H1 (cell line): Measurements from ENCODE around the gene AOAH. TPM values are rescaled to one million over a fixed set of nuclear protein-coding genes. Genes with fewer than 3 reads are reported as not detected.

Experiments used
- CTCF ChIA-PET: fragments of 300-600 bp; sonication (Branson Sonifier 250); formaldehyde crosslinking; loops from one replicate; lab custom pipeline; 2021; ENCODE audit not compliant: partially characterized antibody; lab: Charles Lee
- POLR2A ChIA-PET: fragments of 300-600 bp; sonication (Branson Sonifier 250); formaldehyde crosslinking; loops from one replicate; lab custom pipeline; 2021; ENCODE audit warnings: inconsistent platforms; ENCODE audit not compliant: partially characterized antibody; lab: Charles Lee
- DNase-seq, 2 experiments: peaks; one replicate each; pipeline versions ENCODE4 v3.0.0 to v3.0.0-alpha.2; 2010 to 2022; ENCODE audit warnings: low spot score in 2 of 2, low read depth in 1 of 2, mixed read lengths in 1 of 2
- FAIRE-seq: peaks from 2 replicates; lab custom pipeline; 2011; peaks lifted over from hg19 to GRCh38; lab: Jason Lieb, UNC
- H2AFZ ChIP-seq: 2 replicates; pipeline ENCODE4 v1.8.1; 2012; ENCODE audit warnings: low read length, inconsistent platforms
- H2AK5ac ChIP-seq: 2 replicates; pipeline ENCODE4 v1.6.1; 2013; ENCODE audit warnings: low read depth, low read length
- H2BK120ac ChIP-seq: replicated peaks from 2 replicates; pipeline ENCODE3; 2013; ENCODE audit warnings: low read depth, low read length, inconsistent platforms
- H2BK12ac ChIP-seq: 2 replicates; pipeline ENCODE4 v1.6.1; 2013; ENCODE audit warnings: low read depth, low read length
- H2BK15ac ChIP-seq: 2 replicates; pipeline ENCODE4 v1.6.1; 2013; ENCODE audit warnings: low read length
- H2BK20ac ChIP-seq: 2 replicates; pipeline ENCODE4 v1.6.1; 2013; ENCODE audit warnings: low read length
- H2BK5ac ChIP-seq: 2 replicates; pipeline ENCODE4 v1.6.1; 2013; ENCODE audit warnings: low read depth, low read length
- H3K14ac ChIP-seq: 2 replicates; pipeline ENCODE4 v1.6.1; 2013; ENCODE audit warnings: inconsistent platforms; ENCODE audit not compliant: insufficient read length
- H3K18ac ChIP-seq: 2 replicates; pipeline ENCODE4 v1.6.1; 2013; ENCODE audit warnings: low read length; ENCODE audit errors: extremely low read depth
- H3K23ac ChIP-seq: 2 replicates; pipeline ENCODE4 v1.6.1; 2013; ENCODE audit warnings: inconsistent platforms; ENCODE audit not compliant: insufficient read length
- H3K23me2 ChIP-seq: 2 replicates; pipeline ENCODE4 v1.6.1; 2013; ENCODE audit warnings: low read depth, low read length
- H3K27ac ChIP-seq: 2 replicates; pipeline ENCODE4 v1.6.1; 2011; ENCODE audit warnings: low read depth, low read length, inconsistent platforms
- H3K27me3 ChIP-seq, 4 experiments: replicated peaks in 1 of 4; 1 replicate in 1 of 4; 2 replicates in 3 of 4; pipeline versions ENCODE4 v1.6.1 to v1.8.1; 2011 to 2013; ENCODE audit warnings: low read length in 3 of 4, mild to moderate bottlenecking in 3 of 4, inconsistent platforms in 2 of 4, mixed read lengths in 2 of 4, moderate library complexity in 1 of 4; ENCODE audit not compliant: control insufficient read depth in 3 of 4, insufficient read depth in 3 of 4; ENCODE audit errors: extremely low read depth in 1 of 4
- H3K36me3 ChIP-seq, 4 experiments: 2 replicates each; pipeline versions ENCODE4 v1.6.1 to v1.8.1; 2011 to 2013; ENCODE audit warnings: mild to moderate bottlenecking in 4 of 4, low read length in 3 of 4, moderate library complexity in 2 of 4, control low read depth in 1 of 4, inconsistent platforms in 1 of 4; ENCODE audit not compliant: insufficient read depth in 4 of 4, control insufficient read depth in 2 of 4
- H3K4ac ChIP-seq: replicated peaks from 2 replicates; pipeline ENCODE3; 2013; ENCODE audit warnings: low read length, low read depth, mixed read lengths, inconsistent platforms; ENCODE audit not compliant: insufficient read length
- H3K4me1 ChIP-seq, 4 experiments: replicated peaks in 1 of 4; 1 replicate in 1 of 4; 2 replicates in 3 of 4; pipeline versions ENCODE4 v1.6.1 to v1.8.1; 2011 to 2013; ENCODE audit warnings: low read length in 3 of 4, inconsistent platforms in 2 of 4, mixed read lengths in 1 of 4; ENCODE audit not compliant: insufficient read depth in 4 of 4, control insufficient read depth in 3 of 4
- H3K4me2 ChIP-seq, 2 experiments: 2 replicates each; pipeline versions ENCODE4 v1.6.1 to v1.8.1; 2011 to 2013; ENCODE audit warnings: low read depth in 2 of 2, low read length in 2 of 2, control low read depth in 1 of 2, inconsistent platforms in 1 of 2, mild to moderate bottlenecking in 1 of 2; ENCODE audit not compliant: insufficient read depth in 1 of 2
- H3K4me3 ChIP-seq, 4 experiments: fragments of 200-600, 300-600 bp in 1 of 4; sonication (generic), shearing (Covaris generic), sonication (Bioruptor Twin) in 1 of 4; 2 replicates each; pipeline versions ENCODE4 v1.5.1 to v1.8.1; 2011 to 2016; ENCODE audit warnings: low read length in 4 of 4, low read depth in 3 of 4, control low read depth in 2 of 4, inconsistent platforms in 2 of 4, mild to moderate bottlenecking in 2 of 4, mixed read lengths in 1 of 4, moderate library complexity in 1 of 4; ENCODE audit not compliant: insufficient read depth in 2 of 4; ENCODE audit errors: extremely low read depth in 1 of 4
- H3K56ac ChIP-seq: replicated peaks from 2 replicates; pipeline ENCODE3; 2013; ENCODE audit warnings: low read depth, mild to moderate bottlenecking, mixed read lengths, low read length, inconsistent platforms; ENCODE audit not compliant: insufficient read length
- H3K79me1 ChIP-seq: 2 replicates; pipeline ENCODE4 v1.6.1; 2013; ENCODE audit warnings: low read depth, low read length, control low read depth
- H3K79me2 ChIP-seq, 2 experiments: 2 replicates each; pipeline versions ENCODE4 v1.6.1 to v1.8.1; 2012 to 2013; ENCODE audit warnings: low read length in 2 of 2, mild to moderate bottlenecking in 2 of 2, inconsistent platforms in 1 of 2; ENCODE audit not compliant: insufficient read depth in 2 of 2, control insufficient read depth in 1 of 2
- H3K9ac ChIP-seq, 4 experiments: replicated peaks in 1 of 4; 1 replicate in 1 of 4; 2 replicates in 3 of 4; pipeline versions ENCODE4 v1.6.1 to v1.8.1; 2011 to 2013; ENCODE audit warnings: low read depth in 3 of 4, low read length in 3 of 4, control low read depth in 2 of 4, mild to moderate bottlenecking in 2 of 4, moderate library complexity in 2 of 4, inconsistent platforms in 1 of 4; ENCODE audit errors: extremely low read depth in 1 of 4
- H3K9me3 ChIP-seq, 2 experiments: 2 replicates each; pipeline versions ENCODE4 v1.6.1 to v1.8.1; 2012 to 2013; ENCODE audit warnings: mild to moderate bottlenecking in 2 of 2, moderate library complexity in 2 of 2, control low read depth in 1 of 2, inconsistent platforms in 1 of 2, low read depth in 1 of 2, low read length in 1 of 2, mixed read lengths in 1 of 2; ENCODE audit not compliant: insufficient read depth in 2 of 2
- H4K20me1 ChIP-seq, 2 experiments: replicated peaks in 1 of 2; 2 replicates each; pipeline versions ENCODE3 to v1.8.1; 2011 to 2013; ENCODE audit warnings: inconsistent platforms in 2 of 2, low read length in 2 of 2, mild to moderate bottlenecking in 1 of 2; ENCODE audit not compliant: insufficient read depth in 2 of 2, control insufficient read depth in 1 of 2
- H4K5ac ChIP-seq: 2 replicates; pipeline ENCODE4 v1.6.1; 2013; ENCODE audit warnings: low read length, low read depth, mixed read lengths, inconsistent platforms; ENCODE audit not compliant: insufficient read length
- H4K8ac ChIP-seq: 2 replicates; pipeline ENCODE4 v1.8.0; 2013; ENCODE audit warnings: mild to moderate bottlenecking, moderate library complexity, low read length, inconsistent platforms; ENCODE audit not compliant: insufficient read depth; ENCODE audit errors: extremely low read depth
- H4K91ac ChIP-seq: replicated peaks from 2 replicates; pipeline ENCODE3; 2013; ENCODE audit warnings: low read length, mixed read lengths, inconsistent platforms; ENCODE audit not compliant: insufficient read length
- CBX8 ChIP-seq: fragments of 300-800, 300-1000 bp; sonication (generic); IDR thresholded peaks from 2 replicates; pipeline ENCODE4 v1.7.1; 2016; ENCODE audit warnings: low read depth, low read length, borderline replicate concordance
- SAP30 ChIP-seq: fragments of 300-600 bp; sonication (generic); IDR thresholded peaks from 2 replicates; pipeline ENCODE4 v1.7.1; 2012; ENCODE audit warnings: low read length, moderate library complexity, mild to moderate bottlenecking, inconsistent platforms; ENCODE audit not compliant: insufficient read depth, insufficient replicate concordance
- TCF12 ChIP-seq: IDR thresholded peaks from 2 replicates; pipeline ENCODE4 v1.6.1; 2011; ENCODE audit warnings: low read depth, mild to moderate bottlenecking, low read length
- YY1 ChIP-seq: IDR thresholded peaks from 2 replicates; pipeline ENCODE4 v1.6.1; 2011; ENCODE audit warnings: low read depth, mild to moderate bottlenecking, low read length
- WGBS, 2 experiments: shearing (Covaris generic) in 1 of 2; methylation state at CpG; one replicate each; pipeline versions ENCODE4 v1.1.6 to v1.1.7; 2013 to 2015; ENCODE audit warnings: low lambda C conversion rate in 2 of 2, mixed read lengths in 2 of 2, inconsistent platforms in 1 of 2, low coverage in 1 of 2, missing lambda C conversion rate in 1 of 2; ENCODE audit not compliant: insufficient replicate concordance in 2 of 2, insufficient coverage in 1 of 2, insufficient read length in 1 of 2; ENCODE audit errors: extremely low coverage in 1 of 2, missing lambda C conversion rate in 1 of 2; 5-methylcytosine and 5-hydroxymethylcytosine counted together
- polyA plus RNA-seq, 7 experiments: library from polyadenylated mRNA; depleted of rRNA in 3 of 7; stranded (reverse) in 5 of 7; unstranded in 2 of 7; fragments of >200 nt in 5 of 7; fragments of 200-250 nt in 2 of 7; gene quantifications; 1 replicate in 5 of 7; 2 replicates in 1 of 7; 4 replicates in 1 of 7; pipeline versions ENCODE4 v1.2.1 to v1.2.3, GENCODE V29; 2011 to 2013; ENCODE audit warnings: missing spikeins in 2 of 7, mixed read lengths in 2 of 7
- total RNA-seq: library from RNA; stranded (reverse); fragmentation: NEBNext Ultra II Directional; extraction: Animal tissue kit (Norgen Biotek cat#: 25700); gene quantifications from 2 replicates; pipeline ENCODE4 v1.2.1, GENCODE V29; 2021

AOAH gene
- total and polyA plus RNA-seq, 2 of the 8 experiments (the other 6 are each of a cell fraction or from before 2014, with no cell fraction given) = 0.08 TPM; not detected in 1

GRCh38 chr7:36594445-36594844, 129.8 kb downstream of the AOAH start:
- H3K27me3 ChIP-seq = no peaks in the 10 kb centered on the region
- no peak overlapping the region for H3K4ac ChIP-seq
- no peak overlapping the region for H3K9ac ChIP-seq
- H3K79me1 ChIP-seq = no peaks in the 10 kb centered on the region
- DNase-seq (no peak), FAIRE-seq (no peak)
- CTCF ChIA-PET = interaction anchor here (0.6 to 1.4 kb wide), 3 partner anchors 14 to 76 kb away, joined by 3 to 6 read pairs (median 4); no protein-coding TSS in a partner anchor
- H4K8ac ChIP-seq = no peak overlapping the region
- no peak overlapping the region for H3K18ac ChIP-seq
- no peaks in the 10 kb centered on the region for H3K36me3 ChIP-seq
- no peak overlapping the region for H4K5ac ChIP-seq
- no peaks in the 10 kb centered on the region for H3K79me2 ChIP-seq
- no peak overlapping the region for H2BK15ac ChIP-seq
- H2AK5ac ChIP-seq = no peak overlapping the region
- H3K4me2 ChIP-seq = no peak overlapping the region
- WGBS, 2 experiments = 90% methylated on average over 2 of the region's 2 CpGs; no CpG with 5 or more reads in 1 of the 2 experiments
- POLR2A ChIA-PET = no interaction called here
- peaks cover 0 to 3% (median 0%) of the 10 kb centered on the region in 4 experiments; a peak in 1 of 7 replicates for H3K4me1 ChIP-seq
- no peak overlapping the region for H3K14ac ChIP-seq
- no peaks in the 10 kb centered on the region for H3K9me3 ChIP-seq
- H3K23ac ChIP-seq = no peak overlapping the region
- H3K56ac ChIP-seq = no peak overlapping the region
- no peaks in the 10 kb centered on the region for H4K20me1 ChIP-seq
- H2AFZ ChIP-seq = no peak overlapping the region
- no peak overlapping the region for H2BK120ac ChIP-seq
- no peak overlapping the region for H3K4me3 ChIP-seq
- H2BK12ac ChIP-seq = no peak overlapping the region
- no peak overlapping the region for H3K27ac ChIP-seq
- H3K23me2 ChIP-seq = no peaks in the 10 kb centered on the region
- H4K91ac ChIP-seq = no peak overlapping the region
- H2BK5ac ChIP-seq = no peak overlapping the region
- H2BK20ac ChIP-seq = no peak overlapping the region
- no peak for TF ChIP-seq CBX8
- no peak for TF ChIP-seq YY1
- no peak for TF ChIP-seq TCF12
- no peak for TF ChIP-seq SAP30
